Neural progenitor cell (in vitro differentiated cells): ENCODE measurements around the gene ARHGAP26.

Experiments
- EZH2 ChIP-seq: fragments of 200-600 bp; sonication (generic); IDR thresholded peaks from 2 replicates; pipeline ENCODE4 v1.6.1; 2017; ENCODE audit warnings: antibody characterized with exemption, mild to moderate bottlenecking, moderate library complexity
- EZH2phosphoT487 ChIP-seq: fragments of 200-600 bp; sonication (generic); IDR thresholded peaks from 2 replicates; pipeline ENCODE4 v1.6.1; 2017; ENCODE audit warnings: antibody characterized with exemption
- TF ChIP-seq, protein P1 (sequence below): fragments of 200-600 bp; sonication (generic); IDR thresholded peaks from 2 replicates; pipeline ENCODE4 v1.5.1; 2017; ENCODE audit warnings: antibody characterized with exemption, mild to moderate bottlenecking

DNA sequence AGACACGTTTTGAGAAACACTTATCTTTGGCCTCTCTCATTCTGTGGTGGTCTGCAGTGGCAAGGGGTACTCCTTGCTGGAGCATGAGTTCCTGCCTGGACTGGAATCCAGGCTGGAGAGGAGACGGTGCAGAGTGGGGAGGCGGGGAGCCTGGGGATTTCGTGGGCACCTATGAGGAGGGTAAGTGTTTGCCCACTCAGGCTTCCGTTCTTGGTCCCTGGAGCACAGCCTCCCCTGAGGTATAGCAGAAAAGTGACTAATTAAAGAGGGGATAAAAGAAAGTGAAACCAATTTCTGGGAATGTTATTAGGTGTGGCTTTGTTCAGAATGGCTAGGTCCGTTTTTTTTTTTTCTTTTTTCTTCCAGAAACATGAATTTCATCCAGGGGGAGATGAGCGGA, 90.8 kb downstream of the ARHGAP26 start:
- TF ChIP-seq EZH2 = no peak
- TF ChIP-seq, protein P1, sequence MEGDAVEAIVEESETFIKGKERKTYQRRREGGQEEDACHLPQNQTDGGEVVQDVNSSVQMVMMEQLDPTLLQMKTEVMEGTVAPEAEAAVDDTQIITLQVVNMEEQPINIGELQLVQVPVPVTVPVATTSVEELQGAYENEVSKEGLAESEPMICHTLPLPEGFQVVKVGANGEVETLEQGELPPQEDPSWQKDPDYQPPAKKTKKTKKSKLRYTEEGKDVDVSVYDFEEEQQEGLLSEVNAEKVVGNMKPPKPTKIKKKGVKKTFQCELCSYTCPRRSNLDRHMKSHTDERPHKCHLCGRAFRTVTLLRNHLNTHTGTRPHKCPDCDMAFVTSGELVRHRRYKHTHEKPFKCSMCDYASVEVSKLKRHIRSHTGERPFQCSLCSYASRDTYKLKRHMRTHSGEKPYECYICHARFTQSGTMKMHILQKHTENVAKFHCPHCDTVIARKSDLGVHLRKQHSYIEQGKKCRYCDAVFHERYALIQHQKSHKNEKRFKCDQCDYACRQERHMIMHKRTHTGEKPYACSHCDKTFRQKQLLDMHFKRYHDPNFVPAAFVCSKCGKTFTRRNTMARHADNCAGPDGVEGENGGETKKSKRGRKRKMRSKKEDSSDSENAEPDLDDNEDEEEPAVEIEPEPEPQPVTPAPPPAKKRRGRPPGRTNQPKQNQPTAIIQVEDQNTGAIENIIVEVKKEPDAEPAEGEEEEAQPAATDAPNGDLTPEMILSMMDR = no peak
- no peak for TF ChIP-seq EZH2phosphoT487
